GM12875 (cell line): ENCODE results near the gene FGFR2.

Source experiments
- H3K4me3 ChIP-seq: one replicate; pipeline ENCODE4 v1.5.1; 2011; ENCODE audit warnings: low read depth, low read length, control low read depth
- TF ChIP-seq, protein P1 (sequence below): IDR thresholded peaks from 2 replicates; pipeline ENCODE4 v1.5.1; 2011; ENCODE audit warnings: low read depth, mild to moderate bottlenecking, control low read depth, inconsistent platforms, low read length, moderate library complexity, borderline replicate concordance; ENCODE audit not compliant: insufficient read depth

The FGFR2 gene

DNA sequence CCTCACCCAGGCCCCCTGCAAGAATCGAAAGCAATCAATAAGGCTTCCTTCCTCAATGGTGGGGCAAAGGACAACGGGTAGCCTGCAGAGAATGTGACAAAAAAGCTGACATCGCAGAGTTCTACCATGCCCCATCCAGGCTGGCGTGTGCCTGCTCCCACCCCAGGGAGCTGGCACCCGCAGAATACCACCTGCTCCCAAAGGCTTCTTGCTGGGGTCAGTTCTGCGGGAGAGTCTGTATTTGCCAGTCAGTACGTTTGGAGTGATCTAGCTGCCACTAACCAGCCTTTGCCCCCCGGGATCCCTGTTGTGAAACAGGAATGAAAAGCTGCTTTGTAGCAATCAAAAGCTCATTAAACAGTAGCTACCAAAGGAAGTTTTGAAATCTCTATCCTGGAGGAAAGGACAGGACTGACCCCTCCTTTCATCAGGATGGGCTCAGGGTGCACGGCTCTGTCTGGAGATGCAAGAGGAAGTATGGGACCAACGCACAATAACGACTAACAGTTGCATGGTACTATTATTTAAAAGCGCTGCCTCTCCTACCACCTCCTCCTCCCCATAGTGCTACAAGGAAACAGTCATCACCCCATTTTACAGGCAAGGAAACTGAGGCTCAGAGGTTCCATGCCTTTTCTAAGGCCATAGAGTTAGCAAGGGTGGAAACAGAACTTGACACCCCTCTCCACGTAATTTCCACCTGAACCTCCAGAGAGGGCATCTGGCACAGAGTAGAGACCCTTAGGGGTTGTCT, 67.0 kb downstream of the FGFR2 start:
- H3K4me3 ChIP-seq: no peak overlapping the region
- TF ChIP-seq, protein P1, sequence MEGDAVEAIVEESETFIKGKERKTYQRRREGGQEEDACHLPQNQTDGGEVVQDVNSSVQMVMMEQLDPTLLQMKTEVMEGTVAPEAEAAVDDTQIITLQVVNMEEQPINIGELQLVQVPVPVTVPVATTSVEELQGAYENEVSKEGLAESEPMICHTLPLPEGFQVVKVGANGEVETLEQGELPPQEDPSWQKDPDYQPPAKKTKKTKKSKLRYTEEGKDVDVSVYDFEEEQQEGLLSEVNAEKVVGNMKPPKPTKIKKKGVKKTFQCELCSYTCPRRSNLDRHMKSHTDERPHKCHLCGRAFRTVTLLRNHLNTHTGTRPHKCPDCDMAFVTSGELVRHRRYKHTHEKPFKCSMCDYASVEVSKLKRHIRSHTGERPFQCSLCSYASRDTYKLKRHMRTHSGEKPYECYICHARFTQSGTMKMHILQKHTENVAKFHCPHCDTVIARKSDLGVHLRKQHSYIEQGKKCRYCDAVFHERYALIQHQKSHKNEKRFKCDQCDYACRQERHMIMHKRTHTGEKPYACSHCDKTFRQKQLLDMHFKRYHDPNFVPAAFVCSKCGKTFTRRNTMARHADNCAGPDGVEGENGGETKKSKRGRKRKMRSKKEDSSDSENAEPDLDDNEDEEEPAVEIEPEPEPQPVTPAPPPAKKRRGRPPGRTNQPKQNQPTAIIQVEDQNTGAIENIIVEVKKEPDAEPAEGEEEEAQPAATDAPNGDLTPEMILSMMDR: no peak

DNA sequence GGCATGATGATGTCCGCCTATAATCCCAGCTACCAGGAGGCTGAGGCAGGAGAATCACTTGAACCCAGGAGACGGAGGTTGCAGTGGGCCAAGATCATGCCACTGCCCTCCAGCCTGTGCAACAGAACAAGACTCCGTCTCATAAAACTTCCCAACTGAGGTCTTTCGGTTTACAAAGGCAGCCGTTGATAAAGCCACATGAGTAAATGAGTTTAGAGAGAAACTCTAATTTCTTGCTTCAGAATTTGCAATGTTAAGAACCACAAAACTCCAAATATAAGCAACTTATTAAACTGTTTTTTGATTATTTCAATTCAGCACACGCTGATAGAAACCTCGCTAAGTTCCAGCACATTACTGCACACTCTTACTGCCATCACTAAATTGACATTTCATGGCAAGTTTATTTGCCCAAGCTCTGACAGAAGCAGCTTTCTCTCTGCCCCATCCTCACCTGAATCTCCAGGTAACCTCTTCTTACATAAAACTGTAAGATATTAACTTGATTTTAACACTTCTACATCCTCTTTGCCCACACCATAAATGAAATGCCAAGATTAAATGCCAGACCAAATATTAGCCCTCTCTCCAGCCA, 67.7 kb downstream of the FGFR2 start:
- H3K4me3 ChIP-seq: no peak overlapping the region

DNA sequence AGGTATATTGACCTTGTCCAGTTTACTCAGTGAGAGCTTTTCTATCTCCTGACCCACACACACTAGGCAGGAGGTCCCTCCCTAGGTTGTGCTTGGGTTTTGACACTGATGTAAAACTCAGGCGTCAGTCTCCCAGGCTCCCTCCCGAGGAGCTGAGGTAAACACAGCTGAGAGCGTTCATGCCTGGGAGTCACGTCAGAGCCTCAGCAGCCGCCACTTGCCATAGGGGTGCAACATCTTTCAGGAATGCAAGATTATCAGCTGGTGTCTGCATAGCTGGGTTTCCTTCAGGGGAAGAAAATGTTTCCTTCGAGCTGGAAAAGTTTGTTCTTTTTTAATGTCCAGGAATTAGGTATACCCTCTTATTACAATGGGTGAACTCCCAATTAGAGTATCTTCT, 70.6 kb downstream of the FGFR2 start:
- TF ChIP-seq, protein P1: no peak
- no peak overlapping the region for H3K4me3 ChIP-seq

More for the DNA sequence above, 67.7 kb downstream of the FGFR2 start:
- TF ChIP-seq, protein P1: no peak

DNA sequence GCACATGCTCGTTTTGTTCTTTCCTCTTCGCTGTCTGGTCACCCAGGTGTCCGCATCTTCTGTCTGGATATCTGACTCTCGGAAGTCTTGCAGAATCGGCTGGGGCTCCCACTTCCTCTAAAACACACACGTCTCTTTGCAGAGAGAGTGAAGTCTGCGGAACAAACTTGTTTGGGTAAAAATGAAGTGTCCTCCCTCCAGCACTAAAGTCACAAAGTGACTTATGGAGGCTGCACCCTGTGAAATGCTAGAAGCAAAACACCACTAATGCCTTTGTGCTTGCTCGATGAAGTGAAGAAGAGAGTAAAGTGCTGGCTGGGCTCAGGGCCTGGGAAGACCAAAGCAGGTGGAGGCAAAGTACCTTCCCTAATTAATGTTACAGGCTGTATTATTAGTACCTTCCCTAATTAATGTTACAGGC, 71.4 kb downstream of the FGFR2 start:
- TF ChIP-seq, protein P1: no peak
- no peak overlapping the region for H3K4me3 ChIP-seq

DNA sequence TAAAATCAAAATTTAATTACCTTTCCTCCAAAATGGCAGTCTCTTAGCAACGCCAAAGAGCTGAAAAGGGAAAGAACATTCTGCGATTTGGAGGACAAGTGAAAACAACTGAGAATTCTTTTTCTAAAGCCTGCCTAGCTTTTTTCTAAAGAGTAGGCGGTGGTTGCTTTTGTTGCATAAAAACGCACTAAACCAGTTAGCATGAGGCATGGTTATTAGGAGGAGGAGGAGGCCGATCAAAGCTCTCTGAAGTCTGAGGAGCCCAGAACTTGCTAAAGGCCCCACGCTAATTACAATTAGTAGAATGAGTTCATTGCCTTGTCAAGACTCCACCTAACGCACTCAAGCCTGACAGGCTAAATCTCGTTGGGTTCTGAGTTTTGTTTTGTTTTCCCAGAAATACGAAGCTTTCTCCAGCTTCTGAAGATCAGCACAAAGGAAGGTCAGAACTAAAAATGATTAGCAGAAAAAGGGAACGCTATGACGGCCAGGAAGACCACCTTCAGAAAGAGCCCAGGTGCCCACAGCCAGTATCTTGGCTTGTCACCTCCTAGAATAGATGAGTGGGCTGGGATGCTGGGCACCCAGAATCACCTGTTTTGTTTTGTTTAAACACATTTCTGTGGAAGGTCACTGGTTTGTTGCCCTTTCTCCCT, 72.0 kb downstream of the FGFR2 start:
- TF ChIP-seq, protein P1: no peak

GRCh38 chr10:121525251-121526134, 72.8 kb downstream of the FGFR2 start:
- no peak overlapping the region for H3K4me3 ChIP-seq
- TF ChIP-seq, protein P1: no peak

More for the DNA sequence above, 72.0 kb downstream of the FGFR2 start:
- H3K4me3 ChIP-seq: no peak overlapping the region
